ENCODE results near the gene ELANE.
"Not testable (repeated sequence)": the region's sequence is repeated elsewhere in the genome, so short reads cannot be mapped to it uniquely, and the experiment has no call there.

Gene ELANE

GRCh38 chr19:879711-880438 lies 27.8 kb downstream of the ELANE start:
- no peak for DNase-seq (ENCODE audit: low spot score)

DNA sequence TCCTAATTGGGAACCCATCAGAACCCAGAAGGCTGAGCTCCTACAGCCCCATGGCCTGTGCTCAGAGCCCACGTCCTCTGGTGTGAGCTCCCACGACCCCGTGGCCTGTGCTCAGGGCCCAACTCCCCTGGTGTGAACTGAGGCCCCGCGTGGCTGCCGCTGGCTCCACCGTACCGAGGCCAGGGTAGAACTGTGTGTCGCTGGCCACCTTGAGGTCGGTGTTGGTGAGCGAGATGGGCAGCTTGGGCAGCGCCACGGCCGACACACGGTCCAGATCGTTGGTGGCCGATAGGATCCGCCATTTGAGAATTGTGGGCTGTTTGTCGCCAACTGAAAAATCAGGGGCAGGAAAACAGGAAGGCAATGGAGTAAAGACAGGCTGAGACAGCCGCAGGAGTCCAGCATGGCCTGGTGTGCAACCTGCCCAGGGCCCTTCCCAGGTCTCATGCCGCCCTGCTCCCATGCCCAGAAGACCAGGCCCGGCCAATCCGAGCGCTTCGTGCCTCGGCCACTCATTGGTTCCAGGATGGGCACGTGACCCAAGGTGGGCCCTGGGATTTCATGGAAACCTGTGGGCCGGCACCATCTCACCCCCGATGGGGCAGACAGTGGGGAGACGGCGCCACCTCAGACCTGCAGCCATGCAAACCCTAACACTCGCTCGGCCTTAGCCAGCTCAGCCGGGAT lies 29.4 kb downstream of the ELANE start:
- DNase-seq (ENCODE audit: low spot score): no peak

DNA sequence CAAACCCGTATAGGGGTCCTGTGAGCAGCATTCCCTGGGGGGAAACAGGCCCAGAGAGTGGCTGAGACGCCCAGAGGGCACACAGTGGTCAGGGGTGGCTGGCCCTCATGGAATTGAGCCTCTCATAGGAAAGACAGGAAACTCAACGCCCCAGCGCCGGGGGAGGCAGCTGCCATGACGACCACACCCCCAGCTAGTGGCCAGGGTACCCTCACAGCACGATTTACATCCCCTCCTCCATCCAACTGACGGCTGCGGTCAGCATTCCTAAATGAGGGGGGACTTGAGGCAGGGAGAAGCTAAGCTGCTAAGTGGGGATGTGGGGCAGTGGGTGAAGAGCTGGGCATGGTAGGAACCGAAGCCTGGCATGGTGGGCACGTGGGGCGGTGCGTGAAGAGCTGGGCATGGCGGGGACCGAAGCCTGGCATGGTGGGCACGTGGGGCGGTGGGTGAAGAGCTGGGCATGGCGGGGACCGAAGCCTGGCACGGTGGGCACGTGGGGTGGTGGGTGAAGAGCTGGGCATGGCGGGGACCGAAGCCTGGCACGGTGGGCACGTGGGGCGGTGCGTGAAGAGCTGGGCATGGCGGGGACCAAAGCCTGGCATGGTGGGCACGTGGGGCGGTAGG lies 30.9 kb downstream of the ELANE start:
- no peak for DNase-seq (ENCODE audit: low spot score)

GRCh38 chr19:883661-884211 lies 31.6 kb downstream of the ELANE start:
- DNase-seq (ENCODE audit: low spot score): no peak

DNA sequence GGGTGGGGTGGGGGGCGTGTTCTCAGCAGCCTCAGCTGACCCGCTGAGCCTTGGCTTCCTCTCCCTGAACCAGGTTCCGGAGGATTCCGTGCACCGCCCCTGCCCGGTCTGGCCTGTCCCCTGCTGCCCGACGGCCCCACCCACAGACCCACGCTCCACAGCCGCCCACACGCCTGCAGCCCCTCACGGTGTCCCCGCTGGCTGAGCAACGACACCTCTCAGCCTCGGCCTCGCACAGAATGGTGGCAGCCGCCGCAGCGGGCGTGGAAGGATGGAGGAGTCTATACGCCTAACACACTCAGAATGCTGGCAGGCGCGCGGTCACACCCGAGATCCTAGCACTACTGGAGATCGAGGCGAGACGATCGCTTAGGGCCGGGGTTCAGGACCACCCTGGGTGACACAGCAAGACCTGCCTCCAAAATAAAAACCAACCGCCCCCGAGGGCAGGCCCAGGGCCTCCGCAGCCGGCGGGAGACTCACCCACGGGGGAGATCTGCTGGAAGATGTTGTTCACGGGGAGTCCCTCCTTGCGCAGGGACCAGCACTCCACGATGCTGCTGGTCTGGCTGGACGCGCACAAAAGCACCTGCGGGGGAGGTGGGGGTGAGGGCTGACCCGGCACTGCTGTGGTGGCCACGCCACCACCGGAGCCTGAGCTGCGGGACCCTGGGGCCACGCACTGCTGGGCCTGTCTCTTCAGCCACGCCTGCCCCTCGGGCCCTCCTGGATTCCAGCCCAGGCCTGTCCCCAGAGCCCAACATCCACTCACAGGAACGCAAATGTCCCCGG lies 32.5 kb downstream of the ELANE start:
- DNase-seq (ENCODE audit: low spot score): no peak

GRCh38 chr19:885536-886224 lies 33.6 kb downstream of the ELANE start:
- no peak for DNase-seq (ENCODE audit: low spot score)

GRCh38 chr19:887072-887471 lies 35.0 kb downstream of the ELANE start:
- no peak for DNase-seq (ENCODE audit: low spot score)

DNA sequence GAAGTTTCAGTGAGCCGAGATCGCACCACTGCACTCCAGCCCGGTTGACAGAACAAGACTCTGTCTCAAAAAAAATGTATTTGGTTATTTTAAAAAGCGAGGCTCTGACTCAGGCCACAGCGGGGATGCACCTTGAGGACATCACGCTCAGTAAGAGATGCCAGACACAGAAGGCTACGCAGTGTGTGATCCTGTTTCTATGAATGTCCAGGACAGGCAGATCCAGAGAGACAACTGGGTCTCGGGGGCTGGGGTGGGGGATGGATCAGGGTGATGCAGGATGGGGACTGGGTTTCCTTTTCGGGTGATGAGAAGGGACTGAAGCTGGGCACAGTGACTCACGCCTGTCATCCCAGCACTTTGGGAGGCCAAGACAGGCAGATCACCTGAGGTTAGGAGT lies 35.5 kb downstream of the ELANE start:
- no peak for DNase-seq (ENCODE audit: low spot score)

DNA sequence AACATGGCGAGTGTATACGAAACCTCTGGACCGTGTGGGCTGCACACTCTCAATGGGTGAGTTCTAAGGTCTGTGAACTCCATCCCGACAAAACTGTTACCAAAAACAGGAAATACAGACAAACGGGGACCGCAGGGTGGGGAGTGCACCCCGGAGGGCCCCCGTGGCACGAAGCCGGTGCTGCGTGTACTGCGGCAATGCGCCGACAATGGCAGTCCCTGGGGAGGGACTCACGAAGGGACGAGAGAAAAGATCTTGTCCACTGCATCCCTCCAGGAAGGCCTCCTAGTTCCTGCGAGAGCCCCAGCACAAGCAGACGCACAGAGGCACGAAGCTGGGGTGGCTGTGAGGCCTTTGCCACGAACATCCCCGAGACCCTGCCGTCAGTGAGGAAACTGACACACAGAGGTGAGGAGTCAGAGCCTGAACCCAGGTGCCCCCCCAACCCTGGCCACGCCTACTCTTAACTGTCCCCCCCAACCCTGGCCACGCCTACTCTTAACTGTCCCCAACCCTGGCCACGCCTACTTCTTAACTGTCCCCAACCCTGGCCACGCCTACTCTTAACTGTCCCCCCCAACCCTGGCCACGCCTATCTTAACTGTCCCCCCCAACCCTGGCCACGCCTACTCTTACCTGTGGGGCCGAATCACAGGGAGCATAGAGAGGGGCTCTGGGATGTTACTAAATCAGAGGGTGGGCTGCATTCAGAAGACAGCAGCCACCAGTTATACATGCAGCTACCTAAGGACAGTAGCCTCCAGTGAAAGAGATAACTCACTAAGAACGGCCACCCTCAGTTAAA lies 36.7 kb downstream of the ELANE start:
- no peak for DNase-seq (ENCODE audit: low spot score)

- DNase-seq (ENCODE audit: low spot score): no peak
These were observed 37.7 kb downstream of the ELANE start for GRCh38 chr19:889662-890295.

DNA sequence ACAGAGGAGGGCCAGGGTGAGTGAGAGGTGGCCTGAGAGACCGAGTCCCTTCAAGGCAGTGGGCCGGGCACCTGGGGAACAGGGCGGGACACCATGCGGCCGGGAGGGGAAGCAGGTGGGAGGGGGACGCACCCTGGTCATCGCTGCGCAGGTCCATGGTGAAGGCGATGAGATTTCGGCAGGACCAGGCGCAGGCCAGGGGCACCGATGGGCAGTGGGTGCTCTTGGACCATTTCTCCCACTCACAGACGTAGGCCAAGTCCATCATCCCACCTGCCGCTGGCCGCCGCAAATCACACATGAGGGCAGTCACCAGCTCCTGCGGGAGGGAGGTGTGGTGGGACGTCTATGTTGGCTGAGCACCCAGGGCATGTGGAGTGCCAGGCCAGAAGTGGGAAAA lies 38.7 kb downstream of the ELANE start:
- no peak for DNase-seq (ENCODE audit: low spot score)

GRCh38 chr19:891421-892200 lies 39.5 kb downstream of the ELANE start:
- not testable (repeated sequence) for DNase-seq (ENCODE audit: low spot score)

DNA sequence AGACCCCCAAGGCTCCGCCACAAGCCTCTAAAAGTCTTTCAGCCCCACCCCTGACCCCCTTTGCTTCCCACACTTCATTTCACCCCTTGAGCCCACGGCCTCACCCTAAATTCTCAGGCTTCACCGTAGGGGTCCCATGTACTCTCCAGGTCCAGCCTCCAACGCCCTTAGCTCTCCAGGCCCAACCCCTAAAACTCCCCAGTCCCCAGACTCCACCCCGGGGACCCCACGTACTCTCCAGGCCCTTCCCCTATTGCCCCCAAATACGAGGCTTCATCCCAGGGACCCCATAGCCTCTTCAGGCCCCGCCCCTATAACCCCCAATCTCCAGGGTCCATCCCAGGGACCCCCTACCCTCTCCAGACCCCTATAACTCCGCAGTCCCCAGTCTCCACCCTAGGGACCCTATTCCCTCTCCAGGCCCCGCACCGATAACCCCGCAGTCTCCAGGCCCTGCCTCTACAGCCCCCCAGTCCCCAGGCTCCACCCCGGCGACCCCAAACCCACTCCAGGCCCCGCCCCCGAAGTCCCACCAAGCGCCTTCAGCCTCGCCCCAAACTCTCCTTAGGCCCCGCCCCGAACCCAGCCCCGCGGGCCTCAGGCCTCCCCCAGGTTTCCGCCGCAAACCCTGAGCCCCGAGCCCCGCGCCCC lies 40.3 kb downstream of the ELANE start:
- DNase-seq (ENCODE audit: low spot score): peak; percentile 62

DNA sequence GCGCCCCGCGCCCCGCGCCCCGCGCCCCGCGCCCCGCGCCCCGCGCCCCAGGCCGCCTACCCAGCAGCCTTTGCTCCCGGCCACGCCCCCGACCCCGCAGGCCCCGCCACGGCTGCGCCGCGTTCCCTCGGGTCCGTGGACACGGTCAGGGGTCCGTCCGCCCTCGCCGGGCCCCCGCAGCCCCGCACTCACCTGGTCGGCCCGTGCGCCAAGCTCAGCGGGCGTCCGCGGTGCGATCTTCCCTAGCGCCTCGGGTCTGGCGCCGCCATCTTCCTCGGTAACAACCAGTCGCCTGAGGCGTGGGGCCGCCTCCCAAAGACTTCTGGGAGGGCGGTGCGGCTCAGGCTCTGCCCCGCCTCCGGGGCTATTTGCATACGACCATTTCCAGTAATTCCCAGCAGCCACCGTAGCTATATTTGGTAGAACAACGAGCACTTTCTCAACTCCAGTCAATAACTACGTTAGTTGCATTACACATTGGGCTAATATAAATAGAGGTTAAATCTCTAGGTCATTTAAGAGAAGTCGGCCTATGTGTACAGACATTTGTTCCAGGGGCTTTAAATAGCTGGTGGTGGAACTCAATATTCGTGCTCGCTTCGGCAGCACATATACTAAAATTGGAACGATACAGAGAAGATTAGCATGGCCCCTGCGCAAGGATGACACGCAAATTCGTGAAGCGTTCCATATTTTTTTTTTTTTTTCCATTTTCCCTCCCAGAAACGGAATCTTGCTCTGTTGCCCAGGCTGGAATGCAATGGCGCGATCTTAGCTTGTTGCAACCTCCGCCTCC lies 41.0 kb downstream of the ELANE start, which contains the start of the genes MED16 and RNU6-9:
TSS of gene MED16 (minus strand) at position 294 of the 796 bp plus-strand sequence. CDS start 2,056 bp downstream, outside the sequence.
TSS of gene RNU6-9 (plus strand) at position 591 of the 796 bp plus-strand sequence.
- peak; percentile 98 for DNase-seq (ENCODE audit: low spot score)

DNA sequence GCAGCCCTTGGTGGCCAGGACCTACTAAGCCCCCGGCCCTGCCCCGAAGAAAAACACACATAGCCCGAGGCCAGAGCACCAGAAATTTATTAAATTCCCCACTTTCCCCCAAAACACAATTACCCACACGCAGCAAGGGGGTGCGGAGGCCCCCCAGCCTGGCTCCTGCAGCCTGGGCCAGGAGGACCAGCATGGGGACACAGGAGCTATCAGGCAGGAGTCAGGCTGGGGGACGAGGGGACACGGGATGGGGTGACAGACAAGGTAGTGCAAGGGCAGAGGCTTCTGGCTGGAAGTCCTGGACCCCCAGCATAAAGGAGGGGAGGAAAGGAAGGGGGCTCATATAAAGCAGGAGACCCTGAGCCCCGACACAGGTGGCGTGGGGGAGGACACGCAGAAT lies 44.3 kb downstream of the ELANE start:
- DNase-seq (ENCODE audit: low spot score): no peak

- DNase-seq (ENCODE audit: low spot score): no peak
These were observed 44.9 kb downstream of the ELANE start for GRCh38 chr19:896999-897398.

DNA sequence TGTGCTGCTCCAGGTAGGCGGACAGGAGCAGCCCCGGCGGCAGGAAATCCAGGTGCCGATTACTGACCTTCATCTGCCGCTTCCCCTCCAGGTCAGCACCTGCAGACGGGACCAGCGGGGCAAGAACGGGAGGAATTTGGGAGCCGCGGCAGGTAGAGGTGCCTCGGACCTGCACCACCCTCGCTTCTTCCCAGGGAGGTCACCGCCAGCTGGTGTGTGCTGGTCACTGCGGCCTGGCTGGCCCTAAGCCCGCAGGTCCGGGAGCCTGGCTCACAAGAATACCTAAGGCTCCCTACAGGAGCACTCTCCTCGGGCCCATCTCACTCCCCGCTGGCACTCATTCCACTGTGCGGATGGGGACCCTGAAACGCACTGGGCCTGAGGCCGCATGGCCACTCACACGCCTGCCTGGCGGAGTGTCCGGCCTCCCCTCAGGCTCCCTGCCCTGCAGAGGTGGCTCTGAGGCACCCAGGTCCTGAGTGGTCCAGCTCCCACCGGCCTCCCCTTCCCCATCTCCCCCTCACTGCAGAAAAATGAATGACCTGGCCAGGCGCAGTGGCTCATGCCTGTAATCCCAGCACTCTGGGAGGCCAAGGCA lies 45.4 kb downstream of the ELANE start:
- DNase-seq (ENCODE audit: low spot score): no peak
